Heart left ventricle (tissue), 16 donors: Measurements from ENCODE around the gene TAGLN2. TPM values are rescaled to one million over a fixed set of nuclear protein-coding genes. Genes with fewer than 3 reads are reported as not detected.

ENCODE experiments used
- ATAC-seq, 4 donors: fragments of 200-7000 bp; cut with Tn5 transposase; one replicate each; pipeline ENCODE4 v1.9.1; 2020 to 2022; ENCODE audit warnings: moderate library complexity in 4 of 4, mild to moderate bottlenecking in 3 of 4, moderate number of reproducible peaks in 1 of 4
- DNase-seq, 5 donors: peaks; one replicate each; pipeline ENCODE4 v3.0.0-alpha.2; 2020
- H3K27ac ChIP-seq, 12 donors: fragments of 200-600 bp; sonication (generic) in 4 of 12; one replicate each; pipeline versions ENCODE4 v1.5.0 to v1.8.0; 2016 to 2022; ENCODE audit warnings: mild to moderate bottlenecking in 2 of 12
- H3K27me3 ChIP-seq, 9 donors: fragments of 200-600 bp; sonication (generic) in 2 of 9; one replicate each; pipeline versions ENCODE4 v1.5.1 to v1.8.0; 2016 to 2022; ENCODE audit warnings: mild to moderate bottlenecking in 3 of 9
- H3K36me3 ChIP-seq, 9 donors: fragments of 200-600 bp; sonication (generic) in 2 of 9; one replicate each; pipeline versions ENCODE4 v1.5.0 to v1.8.0; 2018 to 2022; ENCODE audit warnings: mild to moderate bottlenecking in 2 of 9
- H3K4me1 ChIP-seq, 12 donors: fragments of 200-600 bp; sonication (generic) in 4 of 12; one replicate each; pipeline versions ENCODE4 v1.5.0 to v1.8.0; 2016 to 2022; ENCODE audit warnings: mild to moderate bottlenecking in 3 of 12
- H3K4me3 ChIP-seq, 12 donors: fragments of 200-600 bp; sonication (generic) in 4 of 12; one replicate each; pipeline versions ENCODE4 v1.5.0 to v1.8.0; 2017 to 2022; ENCODE audit warnings: mild to moderate bottlenecking in 9 of 12, moderate library complexity in 4 of 12
- H3K9me3 ChIP-seq, 12 donors: fragments of 200-600 bp; sonication (generic) in 4 of 12; one replicate each; pipeline versions ENCODE4 v1.5.0 to v1.8.0; 2016 to 2022; ENCODE audit warnings: mild to moderate bottlenecking in 1 of 12
- POLR2A ChIP-seq, 2 donors: fragments of 450-650 bp; IDR thresholded peaks; one replicate each; pipeline ENCODE4 v1.6.1; 2017; ENCODE audit warnings: antibody characterized with exemption in 2 of 2, mild to moderate bottlenecking in 2 of 2, moderate library complexity in 2 of 2
- WGBS, 4 donors: extraction: QIAGEN DNeasy Blood & Tissue Kit in 2 of 4; methylation state at CpG; one replicate each; pipeline versions ENCODE4 v1.1.5 to v1.1.7; 2013 to 2018; 5-methylcytosine and 5-hydroxymethylcytosine counted together
- intact Hi-C, 10 donors: fragments of 100-400 bp; cut with DNase I; formaldehyde crosslinking; loops; one replicate each; pipeline versions ENCODE4 v1.11.1 to v1.14.2; 2022
- polyA plus RNA-seq, 2 donors: library from polyadenylated mRNA; stranded (reverse); fragments of 200-250 nt; gene quantifications; one replicate each; pipeline ENCODE4 v1.2.3, GENCODE V29; 2013
- total RNA-seq, 9 donors: library from RNA; depleted of rRNA in 2 of 9; stranded (reverse); fragments of >200 nt in 2 of 9; fragmentation: NEBNext Ultra II Directional in 3 of 9; extraction: Animal tissue kit (Norgen Biotek cat#: 25700) in 3 of 9; gene quantifications; one replicate each; pipeline versions ENCODE4 v1.1.0 to v1.2.4, GENCODE V29; 2016 to 2023
- TF ChIP-seq, protein P1 (sequence below), 12 donors: fragments of 200-600 bp; sonication (generic) in 4 of 12; IDR thresholded peaks; one replicate each; pipeline versions ENCODE4 v1.5.0 to v1.8.0; 2018 to 2022; ENCODE audit warnings: antibody characterized with exemption in 12 of 12, mild to moderate bottlenecking in 5 of 12
- donor health status: ischemic (EF 13 %, LVEDD 7.1; RV severe dilation, severe dysfunction).
- donor health status: healthy with polysubstance abuse.
- donor health status: DM: no; HTN: yes; CAD: no.
- donor health status: DM: no; HTN: no; CAD: no.
- donor health status: ischemic (EF 25% LVEDD 6.9; RV normal size, moderate dysfunction).
- donor health status: ischemic (EF 25% LVEDD 5.7; RV mildly dilated, moderate dysfunction).
- donor health status: healthy.
- donor health status: DM: yes; HTN: yes; CAD: no.
- donor health status: ischemic (EF 35%, LVEDD 5.7; RV mildly dilated, moderate dysfunction).
- donor health status: nonischemic (EF 11% LVEDD 7.7; RV severe dilation, severe dysfunction).
- donor health status: DM: yes; HTN: yes; CAD: no.
- donor health status: PGD.
- donor health status: ischemic (EF 29% LVEDD 5.4; RV normal size, mild dysfunction).
- donor health status: nonischemic (EF 23%, LVEDD 6.1; RV moderate dilation, normal function).

TAGLN2 gene
- total and polyA plus RNA-seq, 11 donors = 84.3 to 246 (median 131) TPM

DNA sequence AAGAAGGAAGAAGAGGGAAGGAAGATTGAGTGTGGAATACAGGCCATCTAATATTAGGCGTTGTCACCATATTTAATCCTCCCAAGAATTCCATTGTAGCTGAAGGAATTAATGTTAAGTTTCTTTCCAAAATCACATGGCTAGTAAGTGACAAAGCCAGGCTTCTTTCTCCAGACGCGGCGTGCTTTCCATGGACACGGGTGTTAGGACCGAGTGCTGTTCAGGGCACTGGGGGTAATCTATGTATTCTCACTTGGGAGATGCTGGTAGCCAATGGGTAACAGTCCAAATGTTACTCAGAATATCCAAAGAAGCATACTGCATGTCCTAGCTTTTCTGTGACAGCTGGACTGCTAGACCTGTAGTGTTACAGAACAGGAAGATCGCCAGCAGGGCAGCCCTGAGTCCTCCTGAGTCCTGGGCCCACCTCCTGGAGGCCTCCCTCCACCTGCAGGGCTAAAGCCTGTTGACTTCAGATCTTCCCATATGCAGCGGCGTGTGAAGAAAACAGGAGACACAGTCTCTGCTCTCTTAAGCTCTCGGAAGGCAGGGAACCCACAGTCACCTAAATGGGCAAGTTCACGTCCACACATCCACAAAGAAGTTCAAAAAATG lies 14.8 kb upstream of the TAGLN2 start:
- Histone ChIP-seq H3K36me3 (no peaks in the 10 kb centered on the region), H3K27me3 (peaks cover 0 to 31% (median 0%) of the 10 kb centered on the region in 9 donors), H3K9me3 (no peaks in the 10 kb centered on the region), H3K4me1 (peaks cover 0 to 24% (median 8%) of the 10 kb centered on the region in 12 donors), H3K4me3 (no peak overlapping the region), H3K27ac (no peak overlapping the region)
- intact Hi-C loops = loop anchor here in 1 of 10 donors (10.0 kb wide), 1 partner anchor 135 kb away; the partner anchor contains the start of gene FCRL6
- TF ChIP-seq, protein P1, sequence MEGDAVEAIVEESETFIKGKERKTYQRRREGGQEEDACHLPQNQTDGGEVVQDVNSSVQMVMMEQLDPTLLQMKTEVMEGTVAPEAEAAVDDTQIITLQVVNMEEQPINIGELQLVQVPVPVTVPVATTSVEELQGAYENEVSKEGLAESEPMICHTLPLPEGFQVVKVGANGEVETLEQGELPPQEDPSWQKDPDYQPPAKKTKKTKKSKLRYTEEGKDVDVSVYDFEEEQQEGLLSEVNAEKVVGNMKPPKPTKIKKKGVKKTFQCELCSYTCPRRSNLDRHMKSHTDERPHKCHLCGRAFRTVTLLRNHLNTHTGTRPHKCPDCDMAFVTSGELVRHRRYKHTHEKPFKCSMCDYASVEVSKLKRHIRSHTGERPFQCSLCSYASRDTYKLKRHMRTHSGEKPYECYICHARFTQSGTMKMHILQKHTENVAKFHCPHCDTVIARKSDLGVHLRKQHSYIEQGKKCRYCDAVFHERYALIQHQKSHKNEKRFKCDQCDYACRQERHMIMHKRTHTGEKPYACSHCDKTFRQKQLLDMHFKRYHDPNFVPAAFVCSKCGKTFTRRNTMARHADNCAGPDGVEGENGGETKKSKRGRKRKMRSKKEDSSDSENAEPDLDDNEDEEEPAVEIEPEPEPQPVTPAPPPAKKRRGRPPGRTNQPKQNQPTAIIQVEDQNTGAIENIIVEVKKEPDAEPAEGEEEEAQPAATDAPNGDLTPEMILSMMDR (IDR thresholded peaks at IDR 0.05) = no peak
- no peak for TF ChIP-seq POLR2A (IDR thresholded peaks at IDR 0.05)
- ATAC-seq (no peak), DNase-seq (no peak)
- WGBS, 4 donors = 77 to 93% (median 85%) methylated on average over 11 of the region's 11 CpGs

DNA sequence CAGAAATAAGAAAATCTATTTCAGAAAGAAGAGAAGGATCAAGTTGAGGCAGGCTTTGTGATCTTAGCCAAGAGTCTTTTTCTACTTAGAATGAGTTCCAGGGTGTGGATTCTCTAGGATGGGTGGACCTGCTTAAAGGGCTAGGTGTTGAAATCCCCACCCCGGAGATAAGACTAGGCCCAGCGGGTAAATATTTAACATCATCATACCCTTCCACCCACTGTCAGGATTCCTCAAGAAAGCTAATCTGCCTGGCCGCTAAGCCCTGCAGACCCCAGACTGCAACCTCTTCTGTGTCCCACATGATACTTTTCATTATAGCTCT lies 14.3 kb upstream of the TAGLN2 start:
- WGBS, 4 donors = 74 to 91% (median 84%) methylated on average over 3 of the region's 3 CpGs
- Histone ChIP-seq H3K27me3 (peaks cover 0 to 31% (median 0%) of the 10 kb centered on the region in 9 donors), H3K9me3 (no peaks in the 10 kb centered on the region), H3K4me3 (no peak overlapping the region), H3K27ac (no peak overlapping the region), H3K4me1 (peaks cover 0 to 23% (median 7%) of the 10 kb centered on the region in 12 donors), H3K36me3 (no peaks in the 10 kb centered on the region)
- TF ChIP-seq, protein P1 (IDR thresholded peaks at IDR 0.05) = no peak
- TF ChIP-seq POLR2A (IDR thresholded peaks at IDR 0.05) = no peak
- no peak for DNase-seq
- ATAC-seq = no peak
- intact Hi-C loops = loop anchor here in 2 of 10 donors (5.0 to 10.0 kb wide), 3 partner anchors 105 to 142 kb away; partner anchors contain the start of gene FCRL6 (in 1 of the 2)

DNA sequence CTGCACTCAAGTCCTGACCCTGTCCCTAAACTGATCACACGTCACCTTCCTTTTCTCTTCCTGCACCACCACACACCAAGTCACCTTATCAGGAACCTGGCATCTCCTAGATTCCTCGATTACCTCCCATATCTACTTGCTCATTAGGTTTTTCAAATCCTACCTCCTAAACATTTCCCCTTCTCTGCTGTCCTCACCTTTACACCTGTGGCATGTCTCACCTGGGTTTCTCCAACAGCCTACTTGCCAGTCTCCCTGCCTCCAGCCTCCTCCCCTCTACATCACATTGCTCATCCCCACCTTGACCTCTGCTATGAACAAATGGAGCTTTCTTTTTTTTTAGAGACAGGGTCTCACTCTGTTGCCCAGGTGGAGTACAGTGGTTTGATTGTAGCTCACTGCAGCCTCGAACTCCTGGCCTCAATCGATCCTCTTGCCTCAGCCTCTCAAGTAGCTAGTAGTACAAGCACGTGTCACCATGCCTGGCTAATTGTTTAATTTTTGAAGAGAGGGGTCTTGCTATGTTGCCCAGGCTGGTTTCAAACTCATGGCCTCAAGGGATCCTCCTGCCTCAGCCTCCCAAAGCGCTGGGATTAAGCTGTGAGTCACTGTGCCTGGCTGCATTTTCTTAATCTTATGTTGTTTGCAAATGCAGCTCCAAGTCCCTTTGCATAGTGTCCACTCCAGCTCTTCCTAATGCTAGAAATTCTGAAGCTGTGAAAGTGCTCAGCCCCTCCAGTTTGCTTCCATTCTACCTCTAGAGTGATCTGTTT lies 13.8 kb upstream of the TAGLN2 start:
- no peak for ATAC-seq
- H3K27ac ChIP-seq = no peak overlapping the region
- DNase-seq = no peak
- H3K4me1 ChIP-seq = peaks cover 0 to 23% (median 7%) of the 10 kb centered on the region in 12 donors
- no peak for TF ChIP-seq POLR2A (IDR thresholded peaks at IDR 0.05)
- no peaks in the 10 kb centered on the region for H3K36me3 ChIP-seq
- intact Hi-C loops = loop anchor here in 2 of 10 donors (5.0 to 10.0 kb wide), 2 partner anchors 104 to 142 kb away; no protein-coding TSS in a partner anchor
- WGBS, 4 donors = 86 to 91% (median 87%) methylated on average over 6 of the region's 6 CpGs
- H3K4me3 ChIP-seq = no peak overlapping the region
- H3K9me3 ChIP-seq = no peaks in the 10 kb centered on the region
- peaks cover 0 to 27% (median 0%) of the 10 kb centered on the region in 9 donors for H3K27me3 ChIP-seq

DNA sequence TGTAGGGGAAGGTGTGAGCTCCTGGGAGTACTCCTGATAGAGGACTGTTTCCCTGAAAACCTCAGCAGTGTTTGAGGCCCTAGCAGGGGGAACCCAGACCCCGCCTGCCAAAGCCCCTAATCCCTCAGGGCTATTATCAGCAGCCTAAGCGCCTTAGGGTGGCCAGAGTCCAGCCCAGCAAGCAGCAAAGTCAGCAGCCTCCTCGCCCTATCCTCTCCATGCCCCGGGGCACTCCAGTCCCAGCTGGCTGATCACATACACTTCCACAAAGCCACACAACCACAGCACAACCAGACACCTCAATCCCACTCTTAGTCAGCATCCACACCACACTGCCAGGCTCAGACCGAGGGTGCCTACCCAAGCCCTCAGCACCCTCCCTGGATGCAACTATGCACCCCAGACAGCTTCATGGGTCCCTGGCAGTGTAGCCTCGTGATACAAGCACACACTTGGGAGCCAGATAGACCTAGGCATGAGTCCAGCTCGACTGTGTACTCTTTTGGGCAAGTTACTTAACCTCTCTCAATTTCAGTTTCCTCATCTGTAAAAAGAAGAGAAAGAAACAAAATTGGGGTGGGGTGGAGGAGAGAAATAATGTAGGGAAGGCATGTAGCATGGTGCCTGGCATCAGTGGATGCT lies 13.0 kb upstream of the TAGLN2 start:
- H3K27ac ChIP-seq = no peak overlapping the region
- no peak overlapping the region for H3K4me3 ChIP-seq
- peaks cover 0 to 23% (median 7%) of the 10 kb centered on the region in 12 donors for H3K4me1 ChIP-seq
- ATAC-seq = no peak
- intact Hi-C loops = loop anchor here in 2 of 10 donors (5.0 to 10.0 kb wide), 2 partner anchors 104 to 141 kb away; no protein-coding TSS in a partner anchor
- no peaks in the 10 kb centered on the region for H3K36me3 ChIP-seq
- TF ChIP-seq, protein P1 (IDR thresholded peaks at IDR 0.05) = no peak
- no peak for TF ChIP-seq POLR2A (IDR thresholded peaks at IDR 0.05)
- WGBS, 4 donors = 53 to 73% (median 60%) methylated on average over 7 of the region's 7 CpGs
- peaks cover 0 to 24% (median 0%) of the 10 kb centered on the region in 9 donors for H3K27me3 ChIP-seq
- H3K9me3 ChIP-seq = no peaks in the 10 kb centered on the region
- DNase-seq = no peak
